ENCODE results near the gene KCNN4.
A peak's percentile ranks its signal among the peaks of the same experiment; 100 is the strongest.

KCNN4 gene

DNA sequence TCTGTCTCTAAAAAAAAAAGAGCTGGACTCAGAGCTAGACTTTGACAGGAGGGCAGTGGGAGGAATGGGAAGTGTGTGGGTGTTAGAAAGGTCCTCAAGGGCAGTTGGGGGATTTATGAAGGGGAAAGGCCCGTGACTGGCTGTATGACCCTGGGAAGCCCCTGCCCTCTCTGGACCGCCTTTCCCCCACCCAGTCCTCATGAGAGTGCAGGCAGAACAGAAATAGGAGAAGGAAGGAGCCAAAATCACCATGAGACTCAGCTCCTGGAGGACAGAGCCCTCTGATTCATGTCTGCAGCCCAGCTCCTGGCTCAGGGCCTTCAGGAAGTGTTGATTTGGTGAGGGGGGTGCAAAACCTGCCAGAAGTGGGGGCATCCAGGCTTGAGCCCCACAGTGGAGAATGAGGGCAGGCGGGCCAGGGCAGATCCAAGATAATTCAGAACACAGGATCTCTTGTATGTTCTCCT, 17.3 kb downstream of the KCNN4 start (continued):
- TF ChIP-seq, protein P1, sequence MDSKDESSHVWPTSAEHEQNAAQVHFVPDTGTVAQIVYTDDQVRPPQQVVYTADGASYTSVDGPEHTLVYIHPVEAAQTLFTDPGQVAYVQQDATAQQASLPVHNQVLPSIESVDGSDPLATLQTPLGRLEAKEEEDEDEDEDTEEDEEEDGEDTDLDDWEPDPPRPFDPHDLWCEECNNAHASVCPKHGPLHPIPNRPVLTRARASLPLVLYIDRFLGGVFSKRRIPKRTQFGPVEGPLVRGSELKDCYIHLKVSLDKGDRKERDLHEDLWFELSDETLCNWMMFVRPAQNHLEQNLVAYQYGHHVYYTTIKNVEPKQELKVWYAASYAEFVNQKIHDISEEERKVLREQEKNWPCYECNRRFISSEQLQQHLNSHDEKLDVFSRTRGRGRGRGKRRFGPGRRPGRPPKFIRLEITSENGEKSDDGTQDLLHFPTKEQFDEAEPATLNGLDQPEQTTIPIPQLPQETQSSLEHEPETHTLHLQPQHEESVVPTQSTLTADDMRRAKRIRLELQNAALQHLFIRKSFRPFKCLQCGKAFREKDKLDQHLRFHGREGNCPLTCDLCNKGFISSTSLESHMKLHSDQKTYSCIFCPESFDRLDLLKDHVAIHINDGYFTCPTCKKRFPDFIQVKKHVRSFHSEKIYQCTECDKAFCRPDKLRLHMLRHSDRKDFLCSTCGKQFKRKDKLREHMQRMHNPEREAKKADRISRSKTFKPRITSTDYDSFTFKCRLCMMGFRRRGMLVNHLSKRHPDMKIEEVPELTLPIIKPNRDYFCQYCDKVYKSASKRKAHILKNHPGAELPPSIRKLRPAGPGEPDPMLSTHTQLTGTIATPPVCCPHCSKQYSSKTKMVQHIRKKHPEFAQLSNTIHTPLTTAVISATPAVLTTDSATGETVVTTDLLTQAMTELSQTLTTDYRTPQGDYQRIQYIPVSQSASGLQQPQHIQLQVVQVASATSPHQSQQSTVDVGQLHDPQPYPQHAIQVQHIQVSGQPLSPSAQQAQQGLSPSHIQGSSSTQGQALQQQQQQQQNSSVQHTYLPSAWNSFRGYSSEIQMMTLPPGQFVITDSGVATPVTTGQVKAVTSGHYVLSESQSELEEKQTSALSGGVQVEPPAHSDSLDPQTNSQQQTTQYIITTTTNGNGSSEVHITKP (tag by site-specific recombination; IDR thresholded peaks at IDR 0.05), result peak; percentile 97
- TF ChIP-seq ZFP37 (tag by site-specific recombination; IDR thresholded peaks at IDR 0.05), result no peak
- no peak for TF ChIP-seq ZNF48 (tag by site-specific recombination; IDR thresholded peaks at IDR 0.05)
- TF ChIP-seq PRDM1 (tag by site-specific recombination; IDR thresholded peaks at IDR 0.05), result no peak
- TF ChIP-seq, protein P2, sequence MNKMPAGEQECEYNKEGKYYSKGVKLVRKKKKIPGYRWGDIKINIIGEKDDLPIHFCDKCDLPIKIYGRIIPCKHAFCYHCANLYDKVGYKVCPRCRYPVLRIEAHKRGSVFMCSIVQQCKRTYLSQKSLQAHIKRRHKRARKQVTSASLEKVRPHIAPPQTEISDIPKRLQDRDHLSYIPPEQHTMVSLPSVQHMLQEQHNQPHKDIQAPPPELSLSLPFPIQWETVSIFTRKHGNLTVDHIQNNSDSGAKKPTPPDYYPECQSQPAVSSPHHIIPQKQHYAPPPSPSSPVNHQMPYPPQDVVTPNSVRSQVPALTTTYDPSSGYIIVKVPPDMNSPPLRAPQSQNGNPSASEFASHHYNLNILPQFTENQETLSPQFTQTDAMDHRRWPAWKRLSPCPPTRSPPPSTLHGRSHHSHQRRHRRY (tag by site-specific recombination; IDR thresholded peaks at IDR 0.05), result no peak
- TF ChIP-seq ZNF624 (tag by site-specific recombination; IDR thresholded peaks at IDR 0.05), result no peak
- TF ChIP-seq, protein P3, sequence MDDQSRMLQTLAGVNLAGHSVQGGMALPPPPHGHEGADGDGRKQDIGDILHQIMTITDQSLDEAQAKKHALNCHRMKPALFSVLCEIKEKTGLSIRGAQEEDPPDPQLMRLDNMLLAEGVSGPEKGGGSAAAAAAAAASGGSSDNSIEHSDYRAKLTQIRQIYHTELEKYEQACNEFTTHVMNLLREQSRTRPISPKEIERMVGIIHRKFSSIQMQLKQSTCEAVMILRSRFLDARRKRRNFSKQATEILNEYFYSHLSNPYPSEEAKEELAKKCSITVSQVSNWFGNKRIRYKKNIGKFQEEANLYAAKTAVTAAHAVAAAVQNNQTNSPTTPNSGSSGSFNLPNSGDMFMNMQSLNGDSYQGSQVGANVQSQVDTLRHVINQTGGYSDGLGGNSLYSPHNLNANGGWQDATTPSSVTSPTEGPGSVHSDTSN (CRISPR knock-in tag; IDR thresholded peaks at IDR 0.05), result no peak
- peak; percentile 93 for TF ChIP-seq EGR2 (tag by site-specific recombination; IDR thresholded peaks at IDR 0.05; ENCODE audit: low read depth)
- no peak for TF ChIP-seq MZF1 (tag by site-specific recombination; IDR thresholded peaks at IDR 0.05; ENCODE audit: borderline replicate concordance)
- TF ChIP-seq, protein P4, sequence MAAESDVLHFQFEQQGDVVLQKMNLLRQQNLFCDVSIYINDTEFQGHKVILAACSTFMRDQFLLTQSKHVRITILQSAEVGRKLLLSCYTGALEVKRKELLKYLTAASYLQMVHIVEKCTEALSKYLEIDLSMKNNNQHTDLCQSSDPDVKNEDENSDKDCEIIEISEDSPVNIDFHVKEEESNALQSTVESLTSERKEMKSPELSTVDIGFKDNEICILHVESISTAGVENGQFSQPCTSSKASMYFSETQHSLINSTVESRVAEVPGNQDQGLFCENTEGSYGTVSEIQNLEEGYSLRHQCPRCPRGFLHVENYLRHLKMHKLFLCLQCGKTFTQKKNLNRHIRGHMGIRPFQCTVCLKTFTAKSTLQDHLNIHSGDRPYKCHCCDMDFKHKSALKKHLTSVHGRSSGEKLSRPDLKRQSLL (tag by site-specific recombination; IDR thresholded peaks at IDR 0.05), result no peak
- TF ChIP-seq, protein P5, sequence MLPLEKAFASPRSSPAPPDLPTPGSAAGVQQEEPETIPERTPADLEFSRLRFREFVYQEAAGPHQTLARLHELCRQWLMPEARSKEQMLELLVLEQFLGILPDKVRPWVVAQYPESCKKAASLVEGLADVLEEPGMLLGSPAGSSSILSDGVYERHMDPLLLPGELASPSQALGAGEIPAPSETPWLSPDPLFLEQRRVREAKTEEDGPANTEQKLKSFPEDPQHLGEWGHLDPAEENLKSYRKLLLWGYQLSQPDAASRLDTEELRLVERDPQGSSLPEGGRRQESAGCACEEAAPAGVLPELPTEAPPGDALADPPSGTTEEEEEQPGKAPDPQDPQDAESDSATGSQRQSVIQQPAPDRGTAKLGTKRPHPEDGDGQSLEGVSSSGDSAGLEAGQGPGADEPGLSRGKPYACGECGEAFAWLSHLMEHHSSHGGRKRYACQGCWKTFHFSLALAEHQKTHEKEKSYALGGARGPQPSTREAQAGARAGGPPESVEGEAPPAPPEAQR (tag by site-specific recombination; IDR thresholded peaks at IDR 0.05), result no peak
- TF ChIP-seq ZNF10 (tag by site-specific recombination; IDR thresholded peaks at IDR 0.05), result no peak
- TF ChIP-seq ZNF184 (tag by site-specific recombination; IDR thresholded peaks at IDR 0.05), result no peak
- TF ChIP-seq, protein P6, sequence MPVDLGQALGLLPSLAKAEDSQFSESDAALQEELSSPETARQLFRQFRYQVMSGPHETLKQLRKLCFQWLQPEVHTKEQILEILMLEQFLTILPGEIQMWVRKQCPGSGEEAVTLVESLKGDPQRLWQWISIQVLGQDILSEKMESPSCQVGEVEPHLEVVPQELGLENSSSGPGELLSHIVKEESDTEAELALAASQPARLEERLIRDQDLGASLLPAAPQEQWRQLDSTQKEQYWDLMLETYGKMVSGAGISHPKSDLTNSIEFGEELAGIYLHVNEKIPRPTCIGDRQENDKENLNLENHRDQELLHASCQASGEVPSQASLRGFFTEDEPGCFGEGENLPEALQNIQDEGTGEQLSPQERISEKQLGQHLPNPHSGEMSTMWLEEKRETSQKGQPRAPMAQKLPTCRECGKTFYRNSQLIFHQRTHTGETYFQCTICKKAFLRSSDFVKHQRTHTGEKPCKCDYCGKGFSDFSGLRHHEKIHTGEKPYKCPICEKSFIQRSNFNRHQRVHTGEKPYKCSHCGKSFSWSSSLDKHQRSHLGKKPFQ (tag by site-specific recombination; IDR thresholded peaks at IDR 0.05), result no peak
- TF ChIP-seq ZNF677 (tag by site-specific recombination; IDR thresholded peaks at IDR 0.05), result no peak
- TF ChIP-seq GLIS1 (tag by site-specific recombination; IDR thresholded peaks at IDR 0.05), result no peak
- TF ChIP-seq ZNF157 (tag by site-specific recombination; IDR thresholded peaks at IDR 0.05), result no peak
